Iris pigment epithelial cell (primary cell): Measurements from ENCODE around the gene LRRC7.
A peak's percentile ranks its signal among the peaks of the same experiment; 100 is the strongest.

Experiments
- DNase-seq: peaks from one replicate; pipeline ENCODE4 v3.0.0-alpha.2; 2011; ENCODE audit warnings: low read depth

Gene LRRC7

GRCh38 chr1:69776555-69776954, 208.8 kb downstream of the LRRC7 start:
- no peak for DNase-seq

DNA sequence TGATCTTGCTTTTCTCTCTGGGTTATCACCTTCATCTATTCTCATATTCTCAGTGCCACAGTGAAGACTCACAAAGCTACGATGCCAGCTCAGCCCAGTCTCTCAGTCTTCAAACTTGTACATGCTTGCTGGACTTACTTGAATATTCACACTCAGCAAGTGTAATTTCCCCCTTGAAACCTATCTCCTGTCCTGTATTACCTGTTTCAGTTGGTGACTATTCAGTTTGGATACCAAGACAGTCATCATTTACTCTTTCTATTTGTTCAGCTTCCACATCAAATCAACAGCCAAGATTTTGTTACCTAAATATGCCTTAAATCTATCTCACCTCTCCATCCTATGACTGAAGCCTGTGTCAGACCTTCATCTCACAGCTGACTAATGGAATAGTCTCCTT, 209.7 kb downstream of the LRRC7 start:
- DNase-seq = no peak

GRCh38 chr1:69777971-69778370, 210.2 kb downstream of the LRRC7 start:
- no peak for DNase-seq

GRCh38 chr1:69787151-69787550, 219.4 kb downstream of the LRRC7 start:
- no peak for DNase-seq

DNA sequence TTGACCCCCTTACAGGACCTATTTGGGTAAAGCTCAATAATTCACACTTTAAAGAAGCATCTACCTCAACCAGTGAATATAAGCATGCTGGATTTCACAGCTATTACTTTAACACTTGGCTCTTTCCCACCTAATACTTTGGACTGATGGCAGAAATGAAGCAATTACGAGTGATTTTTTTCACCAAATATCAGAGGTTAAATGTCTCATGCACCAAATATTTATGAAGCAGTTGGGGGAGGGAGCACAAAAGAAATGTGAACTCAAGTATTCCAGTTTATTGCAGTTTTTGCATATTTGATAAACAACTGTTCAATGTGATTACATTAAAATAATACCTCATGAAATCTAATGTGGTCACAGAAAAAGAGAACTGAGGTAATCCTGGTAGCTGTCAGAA, 223.6 kb downstream of the LRRC7 start:
- peak; percentile 59 for DNase-seq

DNA sequence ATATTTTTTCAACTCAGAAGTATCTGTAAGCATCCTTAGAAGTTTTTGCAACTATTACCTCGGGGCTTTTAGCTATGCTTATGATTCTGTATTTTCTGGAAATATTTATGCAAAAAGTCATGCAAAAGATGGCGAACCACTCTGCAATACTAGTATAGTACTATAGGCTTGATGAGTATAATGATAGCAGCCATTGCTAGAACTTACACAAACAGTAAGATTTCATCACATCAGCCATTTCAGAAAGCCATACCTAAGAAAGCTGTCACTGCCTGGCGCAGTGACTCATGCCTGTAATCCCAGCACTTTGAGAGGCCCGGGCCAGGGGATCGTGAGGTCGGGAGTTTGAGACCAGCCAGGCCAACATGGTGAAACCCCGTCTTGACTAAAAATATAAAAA, 227.1 kb downstream of the LRRC7 start:
- peak; percentile 50 for DNase-seq

DNA sequence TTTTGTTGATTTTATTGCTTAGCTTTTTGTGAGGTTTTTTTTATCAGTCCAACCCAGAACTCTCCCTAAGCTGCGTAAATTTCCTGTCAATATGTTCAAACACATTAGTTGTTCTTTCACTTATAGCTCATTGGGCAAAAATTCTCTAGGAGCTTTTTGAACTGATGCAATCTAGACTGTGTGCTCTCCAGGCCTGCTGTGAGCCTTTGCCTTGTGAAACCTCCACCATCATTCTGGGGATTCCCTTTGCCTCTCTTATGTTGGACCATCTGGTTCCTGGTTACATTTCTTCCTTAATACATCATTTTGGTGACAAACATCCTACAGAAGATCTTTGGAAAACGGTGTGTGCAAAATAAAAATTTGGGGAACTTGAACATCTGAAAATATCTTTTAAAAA, 247.2 kb downstream of the LRRC7 start:
- DNase-seq = peak; percentile 57

- DNase-seq = peak; percentile 6
Measured at GRCh38 chr1:69824932-69825331, 257.2 kb downstream of the LRRC7 start.

GRCh38 chr1:69827732-69828131, 260.0 kb downstream of the LRRC7 start:
- no peak for DNase-seq

GRCh38 chr1:69833536-69833935, 265.8 kb downstream of the LRRC7 start:
- no peak for DNase-seq

DNA sequence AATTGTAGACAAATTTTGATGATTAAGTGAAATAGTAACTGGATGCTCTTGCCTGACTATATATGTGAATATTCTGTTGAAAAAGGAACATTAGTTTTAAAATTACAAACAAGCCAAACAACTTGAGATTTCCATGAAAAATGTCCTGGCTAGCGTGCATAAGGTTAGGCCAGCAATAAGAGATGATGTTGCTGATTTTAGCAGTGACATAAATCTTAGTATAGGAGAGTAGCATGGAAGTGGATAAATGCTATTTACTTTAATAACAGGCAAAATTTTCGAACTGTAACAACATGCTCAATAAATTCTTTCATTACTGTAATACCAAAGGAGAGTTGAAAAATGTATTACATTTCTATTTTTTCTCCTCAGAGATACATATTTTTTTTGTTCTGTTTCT, 266.6 kb downstream of the LRRC7 start:
- no peak for DNase-seq

DNA sequence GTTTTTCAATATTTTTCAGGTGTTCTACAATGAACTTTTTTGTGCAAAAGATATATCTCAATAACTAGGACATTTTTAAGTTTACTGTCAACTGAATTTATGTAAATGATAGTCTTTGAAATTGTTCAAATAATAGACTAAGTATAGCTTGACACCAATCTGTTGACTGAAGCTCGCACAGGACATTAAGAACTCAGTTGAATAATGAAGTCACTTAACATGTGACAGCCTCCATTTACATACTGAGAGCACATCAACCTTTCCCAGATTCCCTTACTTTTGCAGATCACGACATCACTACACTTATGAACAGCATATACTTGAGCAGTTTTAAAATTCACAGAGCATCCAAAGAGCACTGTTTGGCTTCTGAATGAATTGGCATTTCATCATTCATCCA, 268.2 kb downstream of the LRRC7 start:
- DNase-seq = no peak

GRCh38 chr1:69836971-69837636, 269.4 kb downstream of the LRRC7 start:
- DNase-seq = peak; percentile 46

GRCh38 chr1:69842326-69842725, 274.6 kb downstream of the LRRC7 start:
- peak; percentile 44 for DNase-seq

DNA sequence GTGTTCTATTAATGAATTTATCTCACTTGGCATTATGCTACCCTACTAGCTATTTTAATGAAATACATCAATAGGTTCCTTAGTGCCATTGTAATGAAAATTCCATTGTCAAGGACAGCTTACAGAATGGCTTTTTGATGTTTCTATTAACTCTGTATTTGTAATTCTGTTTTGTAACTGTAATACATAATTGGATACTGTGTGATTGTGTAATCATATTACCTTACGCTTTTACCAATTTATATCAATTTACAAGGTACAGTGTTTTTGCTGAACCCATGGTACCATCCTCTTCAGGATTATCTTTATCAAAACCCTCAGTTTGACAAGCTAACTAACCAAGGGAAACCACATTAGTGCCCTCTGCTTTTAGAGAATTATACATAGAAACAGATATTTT, 277.9 kb downstream of the LRRC7 start:
- no peak for DNase-seq

GRCh38 chr1:69846267-69846666, 278.5 kb downstream of the LRRC7 start:
- no peak for DNase-seq

- no peak for DNase-seq
Measured at GRCh38 chr1:69847670-69848069, 279.9 kb downstream of the LRRC7 start.

GRCh38 chr1:69852151-69852550, 284.4 kb downstream of the LRRC7 start:
- DNase-seq = no peak

DNA sequence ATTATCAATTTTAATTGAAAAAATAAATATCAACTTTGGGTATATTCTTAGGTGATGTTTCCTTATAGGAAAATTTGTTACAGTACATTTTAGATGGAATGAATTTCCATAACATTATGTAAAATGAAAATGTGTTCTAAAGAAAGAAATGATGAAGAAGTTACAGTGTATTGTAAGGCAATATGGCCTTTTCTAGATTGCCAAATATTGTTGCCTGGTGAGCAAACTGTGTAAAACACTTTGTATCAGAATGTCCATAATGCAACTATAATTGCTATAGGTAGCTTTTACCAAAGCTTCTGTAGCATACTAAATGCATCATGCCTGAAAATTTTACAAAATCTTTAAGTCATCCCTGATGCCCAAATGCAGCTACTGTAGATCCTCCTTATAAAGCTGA, 285.0 kb downstream of the LRRC7 start:
- no peak for DNase-seq

GRCh38 chr1:69858534-69858933, 290.8 kb downstream of the LRRC7 start:
- DNase-seq = peak; percentile 29

DNA sequence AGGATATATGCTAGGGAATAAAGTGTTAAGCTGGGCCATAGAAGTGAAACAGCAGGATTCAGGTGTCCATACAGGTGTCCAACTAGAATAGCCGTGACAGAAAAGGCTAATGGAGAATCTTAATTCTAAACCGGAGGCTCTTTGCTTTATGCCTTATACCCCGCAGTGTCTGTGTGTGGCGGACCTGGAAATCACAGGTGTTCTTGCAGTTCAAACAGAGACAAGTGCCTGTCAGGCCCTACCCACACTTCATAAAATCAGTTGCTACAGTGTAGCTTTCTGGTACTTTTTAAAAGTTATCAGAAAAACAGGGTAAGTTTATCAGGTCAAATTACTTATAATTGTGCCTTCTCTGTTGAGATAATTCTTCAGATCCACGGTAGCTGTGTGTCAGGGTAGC, 293.9 kb downstream of the LRRC7 start:
- DNase-seq = no peak

GRCh38 chr1:69862906-69863305, 295.2 kb downstream of the LRRC7 start:
- peak; percentile 47 for DNase-seq

DNA sequence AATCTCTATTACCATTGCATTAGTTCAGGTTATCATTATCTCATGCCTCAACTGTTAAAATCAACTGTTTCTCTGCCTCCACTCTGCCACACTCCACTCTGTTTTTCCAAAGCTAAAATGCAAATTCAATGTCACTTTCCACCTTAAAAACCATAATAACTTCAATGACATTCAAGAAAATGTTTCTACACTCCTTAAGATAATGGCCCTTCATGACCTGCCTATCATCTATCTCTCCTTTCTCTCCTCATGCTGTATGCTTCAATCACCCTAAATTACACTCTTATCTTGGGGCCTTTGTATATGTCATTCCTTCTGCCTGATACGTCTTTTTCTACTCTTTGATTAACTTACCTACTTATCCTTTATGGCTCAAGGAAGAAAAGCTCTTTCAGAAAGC, 296.0 kb downstream of the LRRC7 start:
- no peak for DNase-seq

- DNase-seq = no peak
Measured at GRCh38 chr1:69871412-69871811, 303.7 kb downstream of the LRRC7 start.

GRCh38 chr1:69878338-69878737, 310.6 kb downstream of the LRRC7 start:
- DNase-seq = no peak
